ENCODE results near the gene PLEKHO2. TPM values are rescaled to one million over a fixed set of nuclear protein-coding genes. Genes with fewer than 3 reads are reported as not detected.
A peak's percentile ranks its signal among the peaks of the same experiment; 100 is the strongest.
"Not testable (repeated sequence)": the region's sequence is repeated elsewhere in the genome, so short reads cannot be mapped to it uniquely, and the experiment has no call there.

The PLEKHO2 gene
- total and polyA plus RNA-seq, 9 donors: 11.6 to 18.3 (median 15.2) TPM

DNA sequence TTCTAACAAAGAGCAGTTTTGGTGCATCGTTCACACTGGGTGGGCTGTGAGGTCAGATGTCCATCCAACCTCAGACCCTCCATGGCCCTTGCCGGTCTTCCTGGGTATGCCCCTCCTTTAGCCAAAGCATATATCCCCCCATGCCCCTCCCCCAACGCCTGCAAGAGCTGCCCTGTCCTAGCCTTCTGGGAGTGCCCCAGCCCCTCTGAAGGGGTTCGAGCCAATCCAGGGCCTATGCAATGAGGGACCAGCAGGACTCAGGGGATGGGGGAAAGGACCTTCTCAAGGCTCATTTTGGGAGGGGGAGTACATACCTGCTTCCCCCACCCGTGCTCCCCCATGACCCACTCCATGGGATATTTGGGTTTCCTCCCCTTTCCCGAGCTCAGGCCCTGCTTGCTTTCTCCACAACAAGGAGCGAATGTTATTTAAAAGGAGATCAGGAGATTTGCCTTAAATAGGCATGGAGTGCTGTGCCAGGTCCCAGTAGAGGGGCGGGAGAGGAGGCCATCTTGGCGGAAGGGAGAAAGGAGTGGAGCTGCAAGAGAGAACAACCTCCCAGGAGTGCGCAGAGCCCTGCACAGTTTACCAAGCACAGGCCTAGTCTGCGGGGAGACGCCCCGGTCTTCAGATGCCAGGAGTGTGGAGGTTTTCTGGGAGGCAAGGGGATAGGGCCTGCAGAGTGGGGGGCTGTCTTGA, 34.5 kb upstream of the PLEKHO2 start:
- no peak overlapping the region for H3K27ac ChIP-seq (ENCODE audit: low read length)
- WGBS (ENCODE audit: insufficient coverage): 64% methylated on average over 4 of the region's 13 CpGs
- DNase-seq: no peak
- peaks cover 2% of the 10 kb centered on the region for H3K4me1 ChIP-seq (ENCODE audit: control insufficient read depth, insufficient read depth, low read length)
- H3K4me3 ChIP-seq (ENCODE audit: low read length): no peak overlapping the region
- no peaks in the 10 kb centered on the region for H3K9me3 ChIP-seq (replicated peaks; ENCODE audit: control insufficient read depth, low read depth, low read length)
- peaks cover 6% of the 10 kb centered on the region for H3K27me3 ChIP-seq (ENCODE audit: control insufficient read depth, insufficient read depth, low read length)
- H3K36me3 ChIP-seq (ENCODE audit: control insufficient read depth, insufficient read depth, low read length): no peaks in the 10 kb centered on the region

DNA sequence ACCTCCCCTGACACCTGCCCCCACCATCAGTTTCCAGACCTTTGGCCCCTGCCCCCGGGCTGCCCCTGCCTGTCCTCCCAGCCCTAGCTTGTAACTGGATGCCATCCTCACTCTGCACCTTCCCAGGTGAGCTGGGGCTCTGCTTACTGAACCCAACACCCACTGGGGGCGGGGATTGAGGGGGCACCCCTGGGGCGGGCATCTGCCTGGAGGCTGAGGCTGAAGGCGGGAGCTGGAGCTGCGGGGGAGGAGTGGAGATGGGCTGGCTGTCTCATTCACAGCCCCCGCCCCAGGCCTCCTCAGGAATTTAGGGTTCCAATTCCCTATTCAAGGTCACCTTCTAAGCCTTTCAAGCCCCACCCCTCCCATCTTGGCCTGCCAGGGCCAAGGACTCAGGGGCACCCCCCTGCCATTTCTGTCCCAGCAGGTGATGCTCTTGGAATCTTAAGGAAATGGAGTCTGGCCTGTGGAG, 33.9 kb upstream of the PLEKHO2 start:
- no peaks in the 10 kb centered on the region for H3K9me3 ChIP-seq (replicated peaks; ENCODE audit: control insufficient read depth, low read depth, low read length)
- no peak for DNase-seq
- H3K27me3 ChIP-seq (ENCODE audit: control insufficient read depth, insufficient read depth, low read length): peaks cover 6% of the 10 kb centered on the region
- H3K36me3 ChIP-seq (ENCODE audit: control insufficient read depth, insufficient read depth, low read length): no peaks in the 10 kb centered on the region
- 50% methylated on average over 2 of the region's 6 CpGs for WGBS (ENCODE audit: insufficient coverage)
- H3K4me1 ChIP-seq (ENCODE audit: control insufficient read depth, insufficient read depth, low read length): no peaks in the 10 kb centered on the region
- no peak overlapping the region for H3K27ac ChIP-seq (ENCODE audit: low read length)
- H3K4me3 ChIP-seq (ENCODE audit: low read length): no peak overlapping the region

DNA sequence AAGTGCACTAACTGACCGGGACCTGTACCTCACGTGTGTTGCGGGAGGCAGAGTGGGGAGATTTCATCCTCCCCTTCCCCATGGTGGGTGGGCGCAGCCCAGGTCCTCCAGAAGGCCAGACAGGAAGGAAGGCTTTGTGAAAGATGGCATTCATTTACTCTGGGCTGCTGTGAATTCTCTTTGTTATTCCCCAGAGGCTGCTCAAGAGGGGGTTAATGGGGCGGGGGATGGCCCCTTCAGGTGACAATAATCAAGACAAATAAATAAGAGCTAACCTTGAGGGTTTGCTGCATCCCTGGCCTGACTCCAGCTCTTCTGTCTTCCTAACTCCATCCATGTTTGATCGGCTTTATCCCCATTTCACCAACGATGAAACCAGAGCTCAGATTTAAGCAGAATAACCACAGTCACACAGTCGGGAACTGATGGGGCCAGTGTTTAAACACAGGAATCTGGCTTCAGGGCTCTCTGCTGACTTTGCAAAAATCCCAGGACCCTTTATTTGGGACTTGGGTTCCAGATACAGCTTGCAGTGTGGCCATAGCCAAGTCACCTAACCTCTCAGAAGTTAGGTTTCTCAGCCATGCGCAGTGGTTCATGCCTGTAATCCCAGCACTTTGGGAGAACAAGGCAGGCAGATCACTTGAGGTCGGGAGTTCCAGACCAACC, 32.8 kb upstream of the PLEKHO2 start:
- Histone ChIP-seq H3K4me1 (ENCODE audit: control insufficient read depth, insufficient read depth, low read length) (no peaks in the 10 kb centered on the region), H3K27me3 (ENCODE audit: control insufficient read depth, insufficient read depth, low read length) (peaks cover 6% of the 10 kb centered on the region), H3K36me3 (ENCODE audit: control insufficient read depth, insufficient read depth, low read length) (no peaks in the 10 kb centered on the region), H3K9me3 (replicated peaks; ENCODE audit: control insufficient read depth, low read depth, low read length) (no peaks in the 10 kb centered on the region), H3K4me3 (ENCODE audit: low read length) (no peak overlapping the region), H3K27ac (ENCODE audit: low read length) (no peak overlapping the region)
- no peak for DNase-seq
- 45% methylated on average over 5 of the region's 10 CpGs for WGBS (ENCODE audit: insufficient coverage)

DNA sequence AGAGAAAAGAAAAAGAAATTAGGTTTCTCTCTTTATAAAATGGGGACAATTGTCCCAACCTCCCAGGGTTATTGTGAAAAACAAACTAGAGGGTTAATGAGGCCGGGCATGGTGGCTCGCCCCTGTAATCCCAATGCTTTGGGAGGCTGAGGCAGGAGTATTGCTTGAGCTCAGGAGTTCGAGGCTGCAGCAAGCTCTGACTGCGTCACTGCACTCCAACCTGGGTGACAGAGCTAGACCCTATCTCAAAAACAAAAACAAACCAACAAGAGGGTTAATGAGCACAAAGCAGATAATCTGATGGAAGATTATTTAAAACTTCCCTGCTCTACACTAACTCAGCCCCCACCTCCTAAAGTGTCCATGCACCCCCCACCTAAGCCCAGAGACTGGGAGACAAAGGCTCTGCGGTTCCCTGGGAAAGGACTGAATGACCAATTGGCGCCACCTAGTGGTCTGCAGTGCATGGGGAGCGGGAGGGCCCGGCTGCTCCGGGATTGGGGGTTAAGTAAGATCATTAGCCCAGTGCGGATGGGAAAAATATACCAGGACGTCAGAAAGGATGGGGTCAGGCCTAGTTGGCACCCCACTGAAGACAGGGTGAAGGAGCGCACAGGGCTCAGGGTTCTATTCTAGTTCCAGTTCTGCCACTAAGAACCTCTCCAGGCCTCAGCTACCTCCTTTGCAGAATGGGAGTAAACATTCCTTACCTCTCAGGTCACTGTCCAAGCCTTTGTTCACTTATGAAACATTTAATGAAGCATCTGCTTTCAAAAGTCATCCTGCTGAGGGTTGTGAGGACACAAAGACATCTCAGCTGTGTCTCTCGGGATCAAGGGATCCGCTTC, 31.8 kb upstream of the PLEKHO2 start:
- peak; percentile 81 for DNase-seq
- H3K9me3 ChIP-seq (replicated peaks; ENCODE audit: control insufficient read depth, low read depth, low read length): no peaks in the 10 kb centered on the region
- H3K27me3 ChIP-seq (ENCODE audit: control insufficient read depth, insufficient read depth, low read length): peaks cover 6% of the 10 kb centered on the region
- H3K4me1 ChIP-seq (ENCODE audit: control insufficient read depth, insufficient read depth, low read length): no peaks in the 10 kb centered on the region
- H3K36me3 ChIP-seq (ENCODE audit: control insufficient read depth, insufficient read depth, low read length): no peaks in the 10 kb centered on the region
- no peak overlapping the region for H3K27ac ChIP-seq (ENCODE audit: low read length)
- 17% methylated on average over 6 of the region's 14 CpGs for WGBS (ENCODE audit: insufficient coverage)
- H3K4me3 ChIP-seq (ENCODE audit: low read length): no peak overlapping the region

DNA sequence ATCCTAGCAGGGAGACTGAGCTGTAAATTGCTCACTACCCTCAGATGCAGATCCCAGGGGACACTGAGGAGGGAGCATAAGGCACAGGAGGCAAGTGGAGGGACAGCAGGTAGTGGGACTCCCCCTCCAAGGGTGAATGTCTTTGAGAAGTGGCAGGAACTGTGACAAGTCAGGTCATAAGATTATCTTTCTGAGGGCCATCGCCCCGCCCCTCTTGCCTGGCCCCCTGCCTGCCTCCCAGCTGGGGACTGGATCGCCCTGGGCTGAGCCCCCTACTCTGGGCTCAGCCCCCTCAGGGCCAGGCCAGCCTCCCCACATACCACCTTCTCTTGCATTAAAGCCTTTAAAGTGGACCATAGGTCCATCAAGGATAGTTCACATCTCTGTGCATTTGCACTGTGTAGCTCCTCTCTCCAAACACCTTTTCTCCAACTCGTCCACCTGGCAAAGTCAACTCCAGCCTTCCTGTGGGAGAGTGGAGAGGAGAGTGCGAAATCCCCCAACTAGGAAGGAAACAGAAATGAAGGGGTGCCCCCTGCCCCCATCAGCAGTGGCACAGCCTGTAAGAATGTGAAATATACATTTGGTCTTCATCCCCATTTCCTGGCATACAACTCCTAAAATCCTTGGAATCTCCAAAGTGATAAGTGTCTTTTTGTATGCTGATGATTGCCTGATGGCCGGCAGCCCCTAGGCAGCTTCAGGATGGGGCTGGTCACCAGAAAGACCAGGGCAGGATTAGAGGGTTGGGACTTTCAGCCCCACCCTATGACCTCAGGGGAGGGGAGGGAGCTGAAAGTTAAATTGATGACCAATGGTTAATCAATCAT, 31.0 kb upstream of the PLEKHO2 start:
- Histone ChIP-seq H3K9me3 (replicated peaks; ENCODE audit: control insufficient read depth, low read depth, low read length) (no peaks in the 10 kb centered on the region), H3K27me3 (ENCODE audit: control insufficient read depth, insufficient read depth, low read length) (peaks cover 6% of the 10 kb centered on the region), H3K4me3 (ENCODE audit: low read length) (no peak overlapping the region), H3K36me3 (ENCODE audit: control insufficient read depth, insufficient read depth, low read length) (no peaks in the 10 kb centered on the region), H3K27ac (ENCODE audit: low read length) (no peak overlapping the region), H3K4me1 (ENCODE audit: control insufficient read depth, insufficient read depth, low read length) (no peaks in the 10 kb centered on the region)
- WGBS (ENCODE audit: insufficient coverage): 47% methylated on average over 2 of the region's 6 CpGs
- no peak for DNase-seq

DNA sequence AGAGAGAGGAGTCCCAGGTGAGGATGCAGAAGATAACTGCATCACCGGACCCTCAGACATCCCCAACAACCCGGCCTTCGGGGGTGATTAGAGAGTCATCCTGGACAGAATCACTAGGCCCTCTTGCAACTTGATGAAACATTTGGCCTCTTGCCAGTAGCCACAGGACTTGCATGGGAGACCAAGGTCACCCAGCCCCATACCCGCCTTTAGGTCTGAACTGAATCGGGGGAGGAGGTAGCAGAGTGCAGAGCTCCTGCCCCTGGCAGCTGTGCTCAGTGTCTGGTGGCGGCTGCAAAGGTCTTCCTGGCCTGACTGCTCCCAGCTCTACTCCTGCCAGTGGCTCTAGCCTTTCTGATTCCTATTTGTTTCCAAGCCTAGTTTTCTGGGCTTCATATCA, 28.6 kb upstream of the PLEKHO2 start:
- H3K27me3 ChIP-seq (ENCODE audit: control insufficient read depth, insufficient read depth, low read length): peaks cover 6% of the 10 kb centered on the region
- DNase-seq: peak; percentile 29
- H3K4me3 ChIP-seq (ENCODE audit: low read length): no peak overlapping the region
- 63% methylated on average over 3 of the region's 6 CpGs for WGBS (ENCODE audit: insufficient coverage)
- H3K36me3 ChIP-seq (ENCODE audit: control insufficient read depth, insufficient read depth, low read length): peaks cover 7% of the 10 kb centered on the region
- H3K4me1 ChIP-seq (ENCODE audit: control insufficient read depth, insufficient read depth, low read length): no peaks in the 10 kb centered on the region
- no peaks in the 10 kb centered on the region for H3K9me3 ChIP-seq (replicated peaks; ENCODE audit: control insufficient read depth, low read depth, low read length)
- H3K27ac ChIP-seq (ENCODE audit: low read length): no peak overlapping the region

DNA sequence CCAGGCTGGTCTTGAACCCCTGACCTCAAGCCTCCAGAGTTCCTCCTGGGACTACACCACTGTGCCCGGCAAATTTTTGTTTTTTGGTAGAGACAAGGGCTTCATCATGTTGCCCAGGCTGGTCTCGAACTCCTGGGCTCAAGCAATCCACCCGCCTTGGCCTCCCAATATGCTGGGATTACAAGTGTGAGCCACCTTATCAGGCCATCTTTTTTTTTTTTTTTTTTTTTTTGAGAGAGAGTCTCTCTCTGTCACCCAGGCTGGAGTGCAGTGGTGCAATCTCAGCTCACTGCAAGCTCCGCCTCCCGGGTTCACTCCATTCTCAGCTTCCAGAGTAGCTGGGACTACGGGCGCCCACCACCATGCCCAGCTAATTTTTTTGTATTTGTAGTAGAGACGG, 27.4 kb upstream of the PLEKHO2 start:
- peaks cover 14% of the 10 kb centered on the region for H3K36me3 ChIP-seq (ENCODE audit: control insufficient read depth, insufficient read depth, low read length)
- not testable (repeated sequence) for H3K27ac ChIP-seq (ENCODE audit: low read length); H3K9me3 ChIP-seq (replicated peaks; ENCODE audit: control insufficient read depth, low read depth, low read length); H3K27me3 ChIP-seq (ENCODE audit: control insufficient read depth, insufficient read depth, low read length); DNase-seq; H3K4me1 ChIP-seq (ENCODE audit: control insufficient read depth, insufficient read depth, low read length); H3K4me3 ChIP-seq (ENCODE audit: low read length)
- WGBS (ENCODE audit: insufficient coverage): 100% methylated on average over 1 of the region's 8 CpGs

DNA sequence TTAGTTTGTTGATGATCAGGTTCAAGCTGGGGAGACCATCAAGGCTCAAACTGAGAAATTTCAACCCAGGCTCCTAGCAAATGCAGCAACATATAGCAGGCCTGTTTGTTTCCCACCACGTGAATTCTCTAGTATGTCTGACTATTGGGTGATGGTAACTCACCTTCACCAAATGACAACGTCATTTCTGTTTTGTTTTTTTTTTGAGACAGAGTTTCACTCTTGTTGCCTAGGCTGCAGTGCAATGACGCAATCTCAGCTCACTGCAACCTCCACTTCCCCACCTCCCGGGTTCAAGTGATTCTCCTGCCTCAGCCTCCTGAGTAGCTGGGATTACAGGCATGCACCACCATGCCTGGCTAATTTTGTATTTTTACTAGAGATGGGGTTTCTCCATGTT, 26.8 kb upstream of the PLEKHO2 start:
- not testable (repeated sequence) for H3K27ac ChIP-seq (ENCODE audit: low read length); H3K9me3 ChIP-seq (replicated peaks; ENCODE audit: control insufficient read depth, low read depth, low read length); H3K4me1 ChIP-seq (ENCODE audit: control insufficient read depth, insufficient read depth, low read length); H3K27me3 ChIP-seq (ENCODE audit: control insufficient read depth, insufficient read depth, low read length); H3K4me3 ChIP-seq (ENCODE audit: low read length); DNase-seq
- WGBS (ENCODE audit: insufficient coverage): no CpG with 5 or more reads among the region's 4 CpGs
- H3K36me3 ChIP-seq (ENCODE audit: control insufficient read depth, insufficient read depth, low read length): peaks cover 20% of the 10 kb centered on the region

DNA sequence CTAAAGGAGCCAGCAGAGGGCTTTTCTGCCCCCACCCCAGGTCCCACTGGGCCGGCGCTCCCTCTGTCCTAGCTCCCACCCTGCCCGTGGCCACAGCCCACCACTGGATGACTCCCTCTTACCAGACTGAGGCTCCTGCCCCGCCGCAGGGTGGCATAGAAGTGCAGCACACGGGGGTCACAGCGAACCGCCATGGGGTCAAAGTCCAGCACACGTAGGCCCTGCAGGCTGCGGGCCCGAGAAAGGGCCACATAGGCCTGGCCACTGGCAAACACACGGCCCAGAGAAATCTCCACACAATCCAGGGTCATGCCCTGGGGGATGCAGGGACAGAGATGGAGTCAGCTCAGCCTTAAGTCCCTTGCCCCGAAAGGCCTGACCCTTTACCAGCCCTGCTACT, 25.3 kb upstream of the PLEKHO2 start:
- Histone ChIP-seq H3K36me3 (ENCODE audit: control insufficient read depth, insufficient read depth, low read length) (peaks cover 30% of the 10 kb centered on the region), H3K4me3 (ENCODE audit: low read length) (no peak overlapping the region), H3K27ac (ENCODE audit: low read length) (no peak overlapping the region), H3K27me3 (ENCODE audit: control insufficient read depth, insufficient read depth, low read length) (no peaks in the 10 kb centered on the region), H3K9me3 (replicated peaks; ENCODE audit: control insufficient read depth, low read depth, low read length) (no peaks in the 10 kb centered on the region), H3K4me1 (ENCODE audit: control insufficient read depth, insufficient read depth, low read length) (no peaks in the 10 kb centered on the region)
- DNase-seq: no peak
- WGBS (ENCODE audit: insufficient coverage): 79% methylated on average over 9 of the region's 13 CpGs

All from muscle of leg (tissue), 11 donors.